WTC11 (cell line): Measurements from ENCODE around the gene RAB11B. TPM values are rescaled to one million over a fixed set of nuclear protein-coding genes. Genes with fewer than 3 reads are reported as not detected.
A peak's percentile ranks its signal among the peaks of the same experiment; 100 is the strongest.
"Not testable (repeated sequence)": the region's sequence is repeated elsewhere in the genome, so short reads cannot be mapped to it uniquely, and the experiment has no call there.

Source experiments
- ATAC-seq: fragments of 200-7000 bp; cut with Tn5 transposase; 2 replicates; pipeline ENCODE4 v1.10.0; 2021; ENCODE audit warnings: mild to moderate bottlenecking, moderate library complexity
- CTCF ChIA-PET: fragments of 300-600 bp; sonication (Branson Sonifier 250); formaldehyde crosslinking; loops from one replicate; lab custom pipeline; 2021; ENCODE audit warnings: antibody characterized with exemption; lab: Charles Lee
- POLR2A ChIA-PET: fragments of 350-600 bp; sonication (Branson Sonifier 250); formaldehyde crosslinking; loops from one replicate; lab custom pipeline; 2021; ENCODE audit warnings: antibody characterized with exemption; lab: Charles Lee
- DNase-seq: peaks from one replicate; pipeline ENCODE4 v3.0.0; 2021; ENCODE audit warnings: low spot score
- H3K27ac Mint-ChIP-seq: 2 replicates; pipeline ENCODE4 v1.8.0; 2021; ENCODE audit warnings: mixed read lengths
- H3K27me3 Mint-ChIP-seq: 2 replicates; pipeline ENCODE4 v1.8.0; 2021; ENCODE audit warnings: low read depth, mild to moderate bottlenecking, moderate library complexity, mixed read lengths
- H3K36me3 Mint-ChIP-seq: 2 replicates; pipeline ENCODE4 v1.8.0; 2021; ENCODE audit warnings: mixed read lengths
- H3K4me1 Mint-ChIP-seq: 2 replicates; pipeline ENCODE4 v1.8.0; 2022; ENCODE audit warnings: mixed read lengths
- H3K4me3 Mint-ChIP-seq: 2 replicates; pipeline ENCODE4 v1.8.0; 2021; ENCODE audit warnings: mild to moderate bottlenecking, moderate library complexity, mixed read lengths
- H3K9me3 Mint-ChIP-seq: 2 replicates; pipeline ENCODE4 v1.8.0; 2021; ENCODE audit warnings: mixed read lengths
- KAT7 ChIP-seq: sonication (generic); formaldehyde crosslinking; IDR thresholded peaks from 2 replicates; pipeline ENCODE4 v1.8.1; 2023; ENCODE audit warnings: missing genetic modification reagents, mild to moderate bottlenecking, borderline replicate concordance
- NFYB ChIP-seq: sonication (generic); formaldehyde crosslinking; conservative IDR thresholded peaks from 2 replicates; pipeline ENCODE4 v1.8.0; 2022; ENCODE audit warnings: low read depth, missing genetic modification reagents
- NR3C1 ChIP-seq: sonication (generic); formaldehyde crosslinking; conservative IDR thresholded peaks from 2 replicates; pipeline ENCODE4 v1.8.1; 2023; ENCODE audit warnings: low read depth, mild to moderate bottlenecking, missing genetic modification reagents
- SMAD4 ChIP-seq: sonication (generic); formaldehyde crosslinking; IDR thresholded peaks from 2 replicates; pipeline ENCODE4 v1.8.0; 2022; ENCODE audit warnings: mild to moderate bottlenecking, missing genetic modification reagents
- TEAD1 ChIP-seq: sonication (generic); formaldehyde crosslinking; IDR thresholded peaks from 2 replicates; pipeline ENCODE4 v1.8.0; 2022; ENCODE audit warnings: mild to moderate bottlenecking, missing genetic modification reagents
- ZNF121 ChIP-seq: sonication (generic); formaldehyde crosslinking; IDR thresholded peaks from 2 replicates; pipeline ENCODE4 v1.8.0; 2023; ENCODE audit warnings: missing genetic modification reagents
- ZNF219 ChIP-seq: sonication (generic); formaldehyde crosslinking; IDR thresholded peaks from 2 replicates; pipeline ENCODE4 v1.8.0; 2023; ENCODE audit warnings: missing genetic modification reagents, mild to moderate bottlenecking, borderline replicate concordance
- ZNF263 ChIP-seq: sonication (generic); formaldehyde crosslinking; IDR thresholded peaks from 2 replicates; pipeline ENCODE4 v1.8.1; 2022; ENCODE audit warnings: low read depth, mild to moderate bottlenecking, moderate library complexity, missing genetic modification reagents
- total RNA-seq: library from RNA; stranded (reverse); gene quantifications from 3 replicates; pipeline ENCODE4 v1.2.3, GENCODE V29; 2021
- TF ChIP-seq, protein P1 (sequence below): fragments of 200-600 bp; IDR thresholded peaks from 2 replicates; pipeline ENCODE4 v1.8.0; 2022; ENCODE audit warnings: antibody characterized with exemption
- TF ChIP-seq, protein P2 (sequence below): sonication (generic); formaldehyde crosslinking; IDR thresholded peaks from 2 replicates; pipeline ENCODE4 v1.8.1; 2022; ENCODE audit warnings: mild to moderate bottlenecking, moderate library complexity, missing genetic modification reagents
- TF ChIP-seq, protein P3 (sequence below): sonication (generic); formaldehyde crosslinking; IDR thresholded peaks from 2 replicates; pipeline ENCODE4 v1.8.1; 2022; ENCODE audit warnings: missing genetic modification reagents, borderline replicate concordance
- TF ChIP-seq, protein P4 (sequence below): sonication (generic); formaldehyde crosslinking; IDR thresholded peaks from 2 replicates; pipeline ENCODE4 v1.8.1; 2023; ENCODE audit warnings: mild to moderate bottlenecking, missing genetic modification reagents, moderate library complexity
- TF ChIP-seq, protein P5 (sequence below): sonication (generic); formaldehyde crosslinking; conservative IDR thresholded peaks from 2 replicates; pipeline ENCODE4 v1.8.1; 2023; ENCODE audit warnings: mild to moderate bottlenecking, low read depth, missing genetic modification reagents, moderate library complexity

RAB11B gene
- total RNA-seq, 1 experiment from 2014 or later: 108 TPM

DNA sequence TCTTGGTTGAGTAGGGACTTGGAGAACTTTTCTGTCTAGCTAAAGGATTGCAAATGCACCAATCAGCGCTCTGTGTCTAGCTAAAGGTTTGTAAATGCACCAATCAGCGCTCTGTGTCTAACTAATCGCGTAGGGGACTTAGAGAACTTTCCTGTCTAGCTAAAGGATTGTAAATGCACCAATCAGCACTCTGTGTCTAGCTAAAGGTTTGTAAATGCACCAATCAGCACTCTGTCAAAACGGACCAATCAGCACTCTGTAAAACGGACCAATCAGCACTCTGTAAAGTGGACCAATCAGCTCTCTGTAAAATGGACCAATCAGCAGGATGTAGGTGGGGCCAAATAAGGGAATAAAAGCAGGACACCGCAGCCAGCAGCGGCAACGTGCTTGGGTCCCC, 3.7 kb upstream of the RAB11B start:
- H3K4me3 Mint-ChIP-seq, ATAC-seq, POLR2A ChIA-PET, DNase-seq, H3K27me3 Mint-ChIP-seq, H3K27ac Mint-ChIP-seq: not testable (repeated sequence)
- CTCF ChIA-PET: interaction anchor here (0.6 to 0.9 kb wide), 2 partner anchors 27 to 33 kb away, joined by 3 read pairs; partner anchors contain the start of gene MARCHF2
- peak; percentile 49; the same call in 1 of the 2 replicates for TF ChIP-seq NFYB (CRISPR knock-in tag)
- peaks cover 18% of the 10 kb centered on the region for H3K4me1 Mint-ChIP-seq
- H3K36me3 Mint-ChIP-seq: peaks cover 20% of the 10 kb centered on the region
- peaks cover 21% of the 10 kb centered on the region for H3K9me3 Mint-ChIP-seq

DNA sequence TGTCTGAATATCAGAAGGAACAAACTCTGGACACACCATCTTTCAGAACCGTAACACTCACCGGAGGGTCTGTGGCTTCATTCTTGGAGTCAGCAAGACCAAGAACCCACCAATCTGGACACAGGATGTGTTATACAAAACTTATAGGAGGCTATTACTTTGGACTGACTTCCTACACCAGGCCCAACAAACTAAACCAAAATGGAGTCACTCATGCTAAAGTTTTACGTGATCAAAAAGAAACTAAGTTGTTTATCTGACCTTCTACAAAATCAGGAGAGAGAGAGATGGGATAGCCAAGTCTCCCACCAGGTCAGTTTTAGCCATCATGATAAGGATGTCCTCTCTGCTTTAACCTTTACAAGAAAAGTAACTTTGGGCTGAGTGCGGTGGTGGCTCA, 3.2 kb upstream of the RAB11B start:
- DNase-seq (no peak), ATAC-seq (no peak)
- peaks cover 21% of the 10 kb centered on the region for H3K9me3 Mint-ChIP-seq
- no peak overlapping the region for H3K4me3 Mint-ChIP-seq
- peak overlapping the region; percentile 50; the same call in 1 of the 2 replicates for H3K27ac Mint-ChIP-seq
- no peaks in the 10 kb centered on the region for H3K27me3 Mint-ChIP-seq
- ChIA-PET CTCF (interaction anchor here (0.9 kb wide), 1 partner anchor 26 kb away, joined by 3 read pairs; the partner anchor contains the start of gene MARCHF2), POLR2A (no interaction called here)
- peaks cover 19% of the 10 kb centered on the region for H3K4me1 Mint-ChIP-seq
- H3K36me3 Mint-ChIP-seq: peaks cover 20% of the 10 kb centered on the region
- TF ChIP-seq ZNF263 (CRISPR knock-in tag) (no peak), KAT7 (no peak), SMAD4 (CRISPR knock-in tag) (no peak), ZNF219 (CRISPR knock-in tag) (no peak), ZNF121 (CRISPR knock-in tag) (no peak), NR3C1 (CRISPR knock-in tag) (no peak), TEAD1 (no peak)
- TF ChIP-seq, protein P1, sequence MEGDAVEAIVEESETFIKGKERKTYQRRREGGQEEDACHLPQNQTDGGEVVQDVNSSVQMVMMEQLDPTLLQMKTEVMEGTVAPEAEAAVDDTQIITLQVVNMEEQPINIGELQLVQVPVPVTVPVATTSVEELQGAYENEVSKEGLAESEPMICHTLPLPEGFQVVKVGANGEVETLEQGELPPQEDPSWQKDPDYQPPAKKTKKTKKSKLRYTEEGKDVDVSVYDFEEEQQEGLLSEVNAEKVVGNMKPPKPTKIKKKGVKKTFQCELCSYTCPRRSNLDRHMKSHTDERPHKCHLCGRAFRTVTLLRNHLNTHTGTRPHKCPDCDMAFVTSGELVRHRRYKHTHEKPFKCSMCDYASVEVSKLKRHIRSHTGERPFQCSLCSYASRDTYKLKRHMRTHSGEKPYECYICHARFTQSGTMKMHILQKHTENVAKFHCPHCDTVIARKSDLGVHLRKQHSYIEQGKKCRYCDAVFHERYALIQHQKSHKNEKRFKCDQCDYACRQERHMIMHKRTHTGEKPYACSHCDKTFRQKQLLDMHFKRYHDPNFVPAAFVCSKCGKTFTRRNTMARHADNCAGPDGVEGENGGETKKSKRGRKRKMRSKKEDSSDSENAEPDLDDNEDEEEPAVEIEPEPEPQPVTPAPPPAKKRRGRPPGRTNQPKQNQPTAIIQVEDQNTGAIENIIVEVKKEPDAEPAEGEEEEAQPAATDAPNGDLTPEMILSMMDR: no peak
- TF ChIP-seq, protein P2, sequence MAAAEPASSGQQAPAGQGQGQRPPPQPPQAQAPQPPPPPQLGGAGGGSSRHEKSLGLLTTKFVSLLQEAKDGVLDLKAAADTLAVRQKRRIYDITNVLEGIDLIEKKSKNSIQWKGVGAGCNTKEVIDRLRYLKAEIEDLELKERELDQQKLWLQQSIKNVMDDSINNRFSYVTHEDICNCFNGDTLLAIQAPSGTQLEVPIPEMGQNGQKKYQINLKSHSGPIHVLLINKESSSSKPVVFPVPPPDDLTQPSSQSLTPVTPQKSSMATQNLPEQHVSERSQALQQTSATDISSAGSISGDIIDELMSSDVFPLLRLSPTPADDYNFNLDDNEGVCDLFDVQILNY (CRISPR knock-in tag): no peak
- TF ChIP-seq, protein P3, sequence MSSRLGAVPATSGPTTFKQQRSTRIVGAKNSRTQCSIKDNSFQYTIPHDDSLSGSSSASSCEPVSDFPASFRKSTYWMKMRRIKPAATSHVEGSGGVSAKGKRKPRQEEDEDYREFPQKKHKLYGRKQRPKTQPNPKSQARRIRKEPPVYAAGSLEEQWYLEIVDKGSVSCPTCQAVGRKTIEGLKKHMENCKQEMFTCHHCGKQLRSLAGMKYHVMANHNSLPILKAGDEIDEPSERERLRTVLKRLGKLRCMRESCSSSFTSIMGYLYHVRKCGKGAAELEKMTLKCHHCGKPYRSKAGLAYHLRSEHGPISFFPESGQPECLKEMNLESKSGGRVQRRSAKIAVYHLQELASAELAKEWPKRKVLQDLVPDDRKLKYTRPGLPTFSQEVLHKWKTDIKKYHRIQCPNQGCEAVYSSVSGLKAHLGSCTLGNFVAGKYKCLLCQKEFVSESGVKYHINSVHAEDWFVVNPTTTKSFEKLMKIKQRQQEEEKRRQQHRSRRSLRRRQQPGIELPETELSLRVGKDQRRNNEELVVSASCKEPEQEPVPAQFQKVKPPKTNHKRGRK (CRISPR knock-in tag): no peak
- TF ChIP-seq, protein P4, sequence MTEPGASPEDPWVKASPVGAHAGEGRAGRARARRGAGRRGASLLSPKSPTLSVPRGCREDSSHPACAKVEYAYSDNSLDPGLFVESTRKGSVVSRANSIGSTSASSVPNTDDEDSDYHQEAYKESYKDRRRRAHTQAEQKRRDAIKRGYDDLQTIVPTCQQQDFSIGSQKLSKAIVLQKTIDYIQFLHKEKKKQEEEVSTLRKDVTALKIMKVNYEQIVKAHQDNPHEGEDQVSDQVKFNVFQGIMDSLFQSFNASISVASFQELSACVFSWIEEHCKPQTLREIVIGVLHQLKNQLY (CRISPR knock-in tag): no peak
- TF ChIP-seq, protein P5, sequence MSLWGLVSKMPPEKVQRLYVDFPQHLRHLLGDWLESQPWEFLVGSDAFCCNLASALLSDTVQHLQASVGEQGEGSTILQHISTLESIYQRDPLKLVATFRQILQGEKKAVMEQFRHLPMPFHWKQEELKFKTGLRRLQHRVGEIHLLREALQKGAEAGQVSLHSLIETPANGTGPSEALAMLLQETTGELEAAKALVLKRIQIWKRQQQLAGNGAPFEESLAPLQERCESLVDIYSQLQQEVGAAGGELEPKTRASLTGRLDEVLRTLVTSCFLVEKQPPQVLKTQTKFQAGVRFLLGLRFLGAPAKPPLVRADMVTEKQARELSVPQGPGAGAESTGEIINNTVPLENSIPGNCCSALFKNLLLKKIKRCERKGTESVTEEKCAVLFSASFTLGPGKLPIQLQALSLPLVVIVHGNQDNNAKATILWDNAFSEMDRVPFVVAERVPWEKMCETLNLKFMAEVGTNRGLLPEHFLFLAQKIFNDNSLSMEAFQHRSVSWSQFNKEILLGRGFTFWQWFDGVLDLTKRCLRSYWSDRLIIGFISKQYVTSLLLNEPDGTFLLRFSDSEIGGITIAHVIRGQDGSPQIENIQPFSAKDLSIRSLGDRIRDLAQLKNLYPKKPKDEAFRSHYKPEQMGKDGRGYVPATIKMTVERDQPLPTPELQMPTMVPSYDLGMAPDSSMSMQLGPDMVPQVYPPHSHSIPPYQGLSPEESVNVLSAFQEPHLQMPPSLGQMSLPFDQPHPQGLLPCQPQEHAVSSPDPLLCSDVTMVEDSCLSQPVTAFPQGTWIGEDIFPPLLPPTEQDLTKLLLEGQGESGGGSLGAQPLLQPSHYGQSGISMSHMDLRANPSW: no peak
- TF ChIP-seq, all 79 proteins: peak for 0
